NK-92 treated with Interleukin-12 subunit alpha and Interleukin-12 subunit beta, amount 100 ng/mL, for 24 hours (cell line): ENCODE data around the gene HORMAD2.

ENCODE experiments used
- DNase-seq: peaks from one replicate; lab custom pipeline; 2025; lab: John Stamatoyannopoulos, UW

HORMAD2 gene

GRCh38 chr22:30079952-30080533 is at the start of gene HORMAD2:
HORMAD2 (plus strand) TSS chr22:30080464; CDS start chr22:30093953, 13,489 bp downstream.
- DNase-seq: no peak

- no peak for DNase-seq
These were observed 48.9 kb upstream of the HORMAD2 start for GRCh38 chr22:30031328-30031727.

GRCh38 chr22:30031764-30032455 is 48.4 kb upstream of the HORMAD2 start:
- no peak for DNase-seq

GRCh38 chr22:30033137-30033536 is 47.1 kb upstream of the HORMAD2 start:
- no peak for DNase-seq

- no peak for DNase-seq
These were observed 46.4 kb upstream of the HORMAD2 start for GRCh38 chr22:30033901-30034300.

- DNase-seq: no peak
These were observed 43.6 kb upstream of the HORMAD2 start for GRCh38 chr22:30036656-30037055.

GRCh38 chr22:30038219-30038618 is 42.0 kb upstream of the HORMAD2 start:
- DNase-seq: no peak

GRCh38 chr22:30040499-30041260 is 39.6 kb upstream of the HORMAD2 start:
- no peak for DNase-seq

- DNase-seq: no peak
These were observed 38.8 kb upstream of the HORMAD2 start for GRCh38 chr22:30041475-30041874.

GRCh38 chr22:30041881-30042280 is 38.4 kb upstream of the HORMAD2 start:
- DNase-seq: no peak

- no peak for DNase-seq
These were observed 37.1 kb upstream of the HORMAD2 start for GRCh38 chr22:30043161-30043560.

GRCh38 chr22:30044369-30044768 is 35.9 kb upstream of the HORMAD2 start:
- DNase-seq: no peak

- DNase-seq: no peak
These were observed 35.3 kb upstream of the HORMAD2 start for GRCh38 chr22:30044881-30045493.

GRCh38 chr22:30045494-30045887 is 34.8 kb upstream of the HORMAD2 start:
- no peak for DNase-seq

GRCh38 chr22:30045901-30046715 is 34.2 kb upstream of the HORMAD2 start:
- DNase-seq: no peak

GRCh38 chr22:30046716-30047363 is 33.4 kb upstream of the HORMAD2 start:
- DNase-seq: no peak

- DNase-seq: no peak
These were observed 32.9 kb upstream of the HORMAD2 start for GRCh38 chr22:30047364-30047738.

GRCh38 chr22:30048681-30049080 is 31.6 kb upstream of the HORMAD2 start:
- no peak for DNase-seq

- no peak for DNase-seq
These were observed 26.0 kb upstream of the HORMAD2 start for GRCh38 chr22:30054067-30054763.

GRCh38 chr22:30054764-30055069 is 25.5 kb upstream of the HORMAD2 start:
- DNase-seq: no peak

- DNase-seq: no peak
These were observed 24.2 kb upstream of the HORMAD2 start for GRCh38 chr22:30056015-30056414.
